GM19351 (cell line): Measurements from ENCODE around the gene TAGLN3.

Experiments used
- ATAC-seq: cut with Tn5 transposase; IDR thresholded peaks from one replicate; pipeline ENCODE4 v1.9.1; 2021; ENCODE audit warnings: mild to moderate bottlenecking, moderate library complexity; ENCODE audit not compliant: unreplicated experiment

TAGLN3 gene

GRCh38 chr3:111998636-111999483 is at the start of gene TAGLN3:
Gene TAGLN3, plus strand, starts transcription at chr3:111998922. Its CDS starts 501 bp downstream, at chr3:111999423.
- peak; percentile 36 for ATAC-seq

GRCh38 chr3:111949712-111950111 is 49.0 kb upstream of the TAGLN3 start:
- ATAC-seq = no peak

- no peak for ATAC-seq
Measured at GRCh38 chr3:111951032-111951431, 47.7 kb upstream of the TAGLN3 start.

- no peak for ATAC-seq
Measured at GRCh38 chr3:111952086-111952485, 46.6 kb upstream of the TAGLN3 start.

GRCh38 chr3:111952866-111953450 is 45.8 kb upstream of the TAGLN3 start:
- no peak for ATAC-seq

- no peak for ATAC-seq
Measured at GRCh38 chr3:111954228-111954990, 44.3 kb upstream of the TAGLN3 start.

- no peak for ATAC-seq
Measured at GRCh38 chr3:111955876-111956275, 42.8 kb upstream of the TAGLN3 start.

GRCh38 chr3:111956449-111956848 is 42.3 kb upstream of the TAGLN3 start:
- no peak for ATAC-seq

GRCh38 chr3:111956995-111957734 is 41.6 kb upstream of the TAGLN3 start:
- no peak for ATAC-seq

GRCh38 chr3:111961461-111962164 is 37.1 kb upstream of the TAGLN3 start:
- no peak for ATAC-seq

- ATAC-seq = no peak
Measured at GRCh38 chr3:111963424-111963823, 35.3 kb upstream of the TAGLN3 start.

GRCh38 chr3:111965484-111965883 is 33.2 kb upstream of the TAGLN3 start:
- ATAC-seq = no peak

GRCh38 chr3:111967068-111967467 is 31.7 kb upstream of the TAGLN3 start:
- no peak for ATAC-seq

- ATAC-seq = peak; percentile 99
Measured at GRCh38 chr3:111967651-111968274, 31.0 kb upstream of the TAGLN3 start.

GRCh38 chr3:111968319-111969054 is 30.2 kb upstream of the TAGLN3 start:
- ATAC-seq = no peak

- no peak for ATAC-seq
Measured at GRCh38 chr3:111970376-111970775, 28.3 kb upstream of the TAGLN3 start.

GRCh38 chr3:111971533-111972130 is 27.1 kb upstream of the TAGLN3 start:
- no peak for ATAC-seq

GRCh38 chr3:111972891-111973290 is 25.8 kb upstream of the TAGLN3 start:
- ATAC-seq = no peak

- no peak for ATAC-seq
Measured at GRCh38 chr3:111975131-111975530, 23.6 kb upstream of the TAGLN3 start.
